ENCODE results near the gene FLYWCH2. TPM values are rescaled to one million over a fixed set of nuclear protein-coding genes. Genes with fewer than 3 reads are reported as not detected.

FLYWCH2 gene
- total and polyA plus RNA-seq, 2 of the 13 experiments (the other 11 are each of a cell fraction or from before 2014, with no cell fraction given), result 16.9 to 19.8 TPM

- TF ChIP-seq ZBTB39 (CRISPR knock-in tag; IDR thresholded peaks at IDR 0.05) (no peak), HOXA3 (CRISPR knock-in tag; IDR thresholded peaks at IDR 0.05) (peak; percentile 92), ELF1 (CRISPR knock-in tag; IDR thresholded peaks at IDR 0.05) (no peak), ZNF768 (CRISPR knock-in tag; IDR thresholded peaks at IDR 0.05) (no peak), XBP1 (CRISPR knock-in tag; IDR thresholded peaks at IDR 0.05) (peak; percentile 48; the same call in 1 of the 2 replicates), ZFP62 (CRISPR knock-in tag; IDR thresholded peaks at IDR 0.05) (no peak), XRCC5 (optimal IDR thresholded peaks at IDR 0.05; ENCODE audit: low read length) (peak; percentile 72), PITX1 (CRISPR knock-in tag; IDR thresholded peaks at IDR 0.05) (peak; percentile 51; the same call in 1 of the 2 replicates), ZFY (CRISPR knock-in tag; IDR thresholded peaks at IDR 0.05) (peak; percentile 36; the same call in 1 of the 2 replicates), ATRX (CRISPR knock-in tag; IDR thresholded peaks at IDR 0.05; ENCODE audit: borderline replicate concordance) (no peak), ZBTB43 (CRISPR knock-in tag; conservative IDR thresholded peaks at IDR 0.05) (no peak), YEATS2 (CRISPR knock-in tag; IDR thresholded peaks at IDR 0.05; ENCODE audit: borderline replicate concordance) (no peak), FOXC1 (CRISPR knock-in tag; IDR thresholded peaks at IDR 0.05; ENCODE audit: borderline replicate concordance) (no peak), CREB1 (IDR thresholded peaks at IDR 0.05) (peak; percentile 65; the same call in 1 of the 2 replicates), CREB1 (CRISPR knock-in tag; IDR thresholded peaks at IDR 0.05) (peak; percentile 66), ZNF800 (CRISPR knock-in tag; IDR thresholded peaks at IDR 0.05) (no peak), ZNF660 (CRISPR knock-in tag; IDR thresholded peaks at IDR 0.05; ENCODE audit: borderline replicate concordance, low read depth) (no peak), TIGD3 (CRISPR knock-in tag; IDR thresholded peaks at IDR 0.05; ENCODE audit: borderline replicate concordance) (no peak), ZNF552 (CRISPR knock-in tag; IDR thresholded peaks at IDR 0.05; ENCODE audit: borderline replicate concordance) (no peak), ARNT2 (CRISPR knock-in tag; IDR thresholded peaks at IDR 0.05; ENCODE audit: low read depth) (0 out of 2 replicates have a peak, but pooled peaks have one; percentile 23), FOXO1 (CRISPR knock-in tag; IDR thresholded peaks at IDR 0.05) (no peak), MNT (IDR thresholded peaks at IDR 0.05) (no peak), ZNF773 (CRISPR knock-in tag; IDR thresholded peaks at IDR 0.05; ENCODE audit: borderline replicate concordance) (no peak)
These were observed 44.1 kb downstream of the FLYWCH2 start (continued) for GRCh38 chr16:2927010-2927646.

Data from HepG2 (cell line).